SJSA1 (cell line): ENCODE results near the gene MRPL1. TPM values are rescaled to one million over a fixed set of nuclear protein-coding genes. Genes with fewer than 3 reads are reported as not detected.

Source experiments
- DNase-seq, 2 experiments: peaks; one replicate each; pipeline ENCODE4 v3.0.0-alpha.2; 2015 to 2020; ENCODE audit warnings: low spot score in 2 of 2, low read depth in 1 of 2
- H3K27ac ChIP-seq: fragments of 250-450 bp; sonication (Bioruptor Pico); 2 replicates; pipeline ENCODE4 v1.5.1; 2020; ENCODE audit warnings: mild to moderate bottlenecking, moderate library complexity
- H3K27me3 ChIP-seq: fragments of 250-450 bp; sonication (Bioruptor Pico); replicated peaks from 2 replicates; pipeline ENCODE4 v1.5.1; 2020; ENCODE audit warnings: mild to moderate bottlenecking, moderate library complexity
- H3K36me3 ChIP-seq: fragments of 250-450 bp; sonication (Bioruptor Pico); 2 replicates; pipeline ENCODE4 v1.5.1; 2020; ENCODE audit warnings: mild to moderate bottlenecking
- H3K4me1 ChIP-seq: fragments of 250-450 bp; sonication (Bioruptor Pico); replicated peaks from 2 replicates; pipeline ENCODE4 v1.6.1; 2021; ENCODE audit warnings: mild to moderate bottlenecking
- H3K4me3 ChIP-seq: fragments of 250-450 bp; sonication (Bioruptor Pico); 2 replicates; pipeline ENCODE4 v1.5.1; 2020; ENCODE audit warnings: mild to moderate bottlenecking
- H3K9me3 ChIP-seq: fragments of 250-450 bp; sonication (Bioruptor Pico); replicated peaks from 2 replicates; pipeline ENCODE4 v1.5.1; 2020; ENCODE audit warnings: mild to moderate bottlenecking
- total RNA-seq: library from RNA; depleted of rRNA; stranded (reverse); fragments of >200 nt; shearing (Covaris generic); gene quantifications from 2 replicates; pipeline ENCODE4 v1.2.3, GENCODE V29; 2014; rRNA removed

Gene MRPL1
- 42.4 and 48.4 TPM in 2 replicates for total RNA-seq

- Histone ChIP-seq H3K27ac (peak within 1 kb of the TSS; percentile 94), H3K9me3 (no peaks in the 10 kb centered on the region), H3K4me1 (peaks cover 6% of the 10 kb centered on the region), H3K27me3 (no peaks in the 10 kb centered on the region), H3K4me3 (peak within 1 kb of the TSS; percentile 51), H3K36me3 (peaks cover 11% of the 10 kb centered on the region)
- peak; percentile 92 to 94 for DNase-seq
Measured at GRCh38 chr4:77862478-77863216, at the start of gene MRPL1. Gene MRPL1, plus strand, starts transcription at chr4:77862830. Its CDS starts 19 bp downstream, at chr4:77862849.

DNA sequence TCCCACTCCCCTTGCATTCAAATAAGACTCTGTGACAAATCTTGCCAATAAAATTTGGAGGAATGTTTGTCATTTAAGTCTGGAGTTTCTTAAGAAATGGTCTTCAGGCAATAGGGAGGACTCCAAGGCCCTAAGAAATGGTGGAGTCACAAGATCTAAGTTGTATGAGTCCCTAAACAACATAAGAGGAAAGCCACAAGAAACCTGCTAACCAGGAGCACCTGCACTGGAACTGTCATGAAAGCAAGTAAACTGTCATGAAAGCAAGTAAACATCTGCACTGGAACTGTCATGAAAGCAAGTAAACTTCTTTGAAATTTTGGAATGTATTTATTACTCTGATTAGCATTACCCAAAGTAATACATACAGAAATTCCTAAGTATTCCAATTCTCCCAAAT, 47.0 kb upstream of the MRPL1 start:
- Histone ChIP-seq H3K27ac (no peak overlapping the region), H3K4me3 (no peak overlapping the region), H3K9me3 (no peaks in the 10 kb centered on the region), H3K36me3 (peaks cover 4% of the 10 kb centered on the region), H3K4me1 (peaks cover 7% of the 10 kb centered on the region), H3K27me3 (no peaks in the 10 kb centered on the region)
- DNase-seq, result no peak

GRCh38 chr4:77816546-77816945, 46.1 kb upstream of the MRPL1 start:
- Histone ChIP-seq H3K27me3 (no peaks in the 10 kb centered on the region), H3K4me1 (peaks cover 11% of the 10 kb centered on the region), H3K36me3 (peaks cover 4% of the 10 kb centered on the region), H3K4me3 (no peak overlapping the region), H3K9me3 (no peaks in the 10 kb centered on the region), H3K27ac (no peak overlapping the region)
- no peak for DNase-seq

DNA sequence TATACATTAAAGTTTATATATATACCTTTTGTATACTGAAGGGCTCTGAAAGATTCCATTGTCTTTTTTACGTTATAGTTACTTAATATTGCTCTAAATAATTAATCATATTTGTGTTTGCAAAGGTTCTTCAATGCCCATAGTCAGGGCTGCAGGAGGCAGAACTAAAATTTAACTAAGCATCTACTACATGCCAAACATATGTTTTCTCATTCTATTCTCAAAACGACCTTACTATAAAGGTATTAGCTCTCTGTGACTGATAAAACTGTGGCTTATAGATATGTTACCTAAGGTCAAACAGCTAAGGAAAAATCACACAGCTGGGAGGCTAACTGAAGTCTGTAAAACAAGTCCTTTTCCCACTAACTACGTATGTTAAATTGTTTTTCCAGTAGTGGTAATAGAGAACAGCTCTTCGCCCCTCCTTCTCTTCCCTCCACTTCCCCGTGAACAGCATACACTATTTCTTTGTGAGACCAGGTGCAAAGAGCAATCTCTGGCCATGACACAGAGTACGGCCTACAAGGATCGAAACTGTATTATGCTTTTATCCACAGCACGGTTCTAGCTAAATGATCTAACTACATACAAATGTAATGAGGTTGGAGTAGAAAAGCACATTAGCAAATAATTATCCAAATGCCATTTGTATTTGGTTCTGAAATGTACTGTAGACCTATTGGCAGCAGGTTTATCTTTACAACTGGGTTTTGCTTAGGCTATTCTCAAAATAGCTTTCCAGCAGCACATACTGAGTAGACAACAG, 45.1 kb upstream of the MRPL1 start:
- Histone ChIP-seq H3K27ac (no peak overlapping the region), H3K27me3 (no peaks in the 10 kb centered on the region)
- no peak for DNase-seq

GRCh38 chr4:77818073-77818601, 44.5 kb upstream of the MRPL1 start:
- DNase-seq, result peak; percentile 73 to 78
- peak overlapping the region; percentile 50 for H3K27ac ChIP-seq
- H3K27me3 ChIP-seq, result no peaks in the 10 kb centered on the region
- no peaks in the 10 kb centered on the region for H3K9me3 ChIP-seq
- H3K4me1 ChIP-seq, result peaks cover 11% of the 10 kb centered on the region
- H3K36me3 ChIP-seq, result peaks cover 4% of the 10 kb centered on the region
- peak overlapping the region; percentile 84 for H3K4me3 ChIP-seq

More for the DNA sequence above, 45.1 kb upstream of the MRPL1 start:
- Histone ChIP-seq H3K9me3 (no peaks in the 10 kb centered on the region), H3K4me3 (peak overlapping the region; percentile 84), H3K36me3 (peaks cover 4% of the 10 kb centered on the region), H3K4me1 (peaks cover 11% of the 10 kb centered on the region)

- H3K9me3 ChIP-seq, result no peaks in the 10 kb centered on the region
- no peaks in the 10 kb centered on the region for H3K27me3 ChIP-seq
- H3K4me1 ChIP-seq, result peaks cover 11% of the 10 kb centered on the region
- peaks cover 4% of the 10 kb centered on the region for H3K36me3 ChIP-seq
- H3K4me3 ChIP-seq, result peak within 1 kb of the TSS; percentile 84
- DNase-seq, result peak; percentile 56 to 71
- peak within 1 kb of the TSS; percentile 54 for H3K27ac ChIP-seq
Measured at GRCh38 chr4:77818602-77819403, 43.8 kb upstream of the MRPL1 start, which contains the start of gene CNOT6L. Gene CNOT6L, minus strand, starts transcription at chr4:77819368. Its CDS starts 60 bp downstream, at chr4:77819308.

GRCh38 chr4:77819404-77819842, 43.2 kb upstream of the MRPL1 start:
- Histone ChIP-seq H3K27ac (peak overlapping the region; percentile 54), H3K27me3 (no peaks in the 10 kb centered on the region), H3K4me3 (peak overlapping the region; percentile 84), H3K9me3 (no peaks in the 10 kb centered on the region), H3K4me1 (peaks cover 11% of the 10 kb centered on the region), H3K36me3 (peaks cover 4% of the 10 kb centered on the region)
- DNase-seq, result no peak

DNA sequence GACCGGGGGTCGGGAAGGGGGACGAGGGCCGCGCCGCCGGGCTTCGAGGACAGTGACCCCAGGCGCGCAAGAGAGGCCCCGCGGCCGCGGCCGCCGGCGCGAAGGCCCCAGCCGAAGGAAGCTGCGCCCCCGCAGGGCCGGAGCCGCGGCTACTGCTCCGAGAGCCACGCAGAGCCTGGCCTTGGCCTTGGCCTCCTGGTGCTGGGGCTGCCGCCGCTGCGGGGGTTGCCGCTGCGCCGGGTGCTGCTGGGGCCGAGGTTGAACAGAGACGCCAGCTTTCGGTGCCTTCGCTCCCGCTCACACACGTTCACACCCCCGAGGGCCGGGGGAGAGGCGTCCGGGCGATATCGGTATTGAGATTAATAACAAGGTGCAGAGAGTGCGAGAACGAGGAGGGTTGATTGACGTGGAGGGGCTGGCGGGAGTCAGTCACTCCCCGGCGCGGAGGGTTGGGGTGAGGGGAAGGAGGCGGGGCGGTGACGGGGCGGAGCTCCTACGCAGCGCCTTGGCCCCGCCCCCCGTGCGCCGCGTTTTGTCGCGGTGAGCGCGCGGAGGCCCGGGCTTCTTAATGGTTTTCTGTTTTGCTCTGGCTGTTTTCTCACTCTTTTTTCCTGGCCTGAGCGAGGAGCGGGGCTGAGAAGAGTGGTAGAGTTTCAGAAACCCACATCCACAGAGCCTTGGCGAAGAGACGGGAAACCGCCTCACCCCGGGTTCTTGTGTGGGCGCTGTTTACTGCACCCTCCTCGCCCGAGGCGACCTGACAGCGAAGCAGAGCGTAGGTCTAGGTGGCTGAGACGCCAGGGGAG, 42.6 kb upstream of the MRPL1 start:
- Histone ChIP-seq H3K4me3 (peak overlapping the region; percentile 84), H3K27ac (peak overlapping the region; percentile 54), H3K4me1 (peaks cover 11% of the 10 kb centered on the region), H3K27me3 (no peaks in the 10 kb centered on the region), H3K36me3 (peaks cover 4% of the 10 kb centered on the region), H3K9me3 (no peaks in the 10 kb centered on the region)
- peak; percentile 82 to 91 for DNase-seq

GRCh38 chr4:77820649-77821561, 41.7 kb upstream of the MRPL1 start:
- no peaks in the 10 kb centered on the region for H3K27me3 ChIP-seq
- peaks cover 4% of the 10 kb centered on the region for H3K36me3 ChIP-seq
- no peaks in the 10 kb centered on the region for H3K9me3 ChIP-seq
- peak overlapping the region; percentile 34; the same call in 1 of the 2 replicates for H3K27ac ChIP-seq
- peak overlapping the region; percentile 84 for H3K4me3 ChIP-seq
- DNase-seq, result no peak
- peaks cover 11% of the 10 kb centered on the region for H3K4me1 ChIP-seq

DNA sequence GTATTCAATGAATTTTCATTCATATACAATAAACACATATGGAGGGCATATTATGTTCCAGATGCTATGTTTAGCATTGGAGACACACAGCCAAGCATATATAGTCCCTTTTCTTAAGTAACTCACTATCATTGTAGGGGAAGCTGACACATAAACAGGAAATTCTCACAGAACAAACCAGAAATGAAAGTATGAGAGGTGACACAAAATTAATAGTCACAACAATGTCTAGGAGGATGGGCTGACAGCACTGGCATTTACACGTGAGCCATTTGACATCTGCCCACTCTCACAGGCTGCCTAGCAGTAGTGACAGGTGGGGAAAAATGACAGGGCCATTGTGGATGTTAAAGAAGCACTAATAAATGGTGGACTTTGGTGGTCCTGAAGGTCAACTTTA, 40.9 kb upstream of the MRPL1 start:
- DNase-seq, result no peak
- Histone ChIP-seq H3K36me3 (peaks cover 4% of the 10 kb centered on the region), H3K4me1 (peaks cover 11% of the 10 kb centered on the region), H3K9me3 (no peaks in the 10 kb centered on the region), H3K27me3 (no peaks in the 10 kb centered on the region), H3K27ac (no peak overlapping the region), H3K4me3 (no peak overlapping the region)

DNA sequence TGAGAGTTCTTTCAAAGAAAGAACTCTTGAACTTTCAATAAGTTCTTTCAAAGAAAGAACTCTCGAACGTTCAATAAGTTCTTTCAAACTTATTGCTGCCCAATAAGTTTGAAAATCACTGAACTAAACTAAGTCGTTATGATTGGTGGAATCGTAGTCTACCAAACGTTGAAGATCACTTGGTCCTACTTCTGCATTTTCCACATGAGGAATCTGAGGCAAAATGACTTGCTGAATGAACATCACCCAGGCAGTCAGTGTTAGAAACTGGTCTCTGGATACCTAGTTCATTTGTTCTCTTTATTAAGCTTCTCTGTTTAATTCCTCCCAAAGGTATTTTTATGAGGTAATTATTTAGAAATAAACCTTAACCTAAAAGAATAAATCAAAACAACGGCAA, 36.4 kb upstream of the MRPL1 start:
- no peaks in the 10 kb centered on the region for H3K9me3 ChIP-seq
- no peak overlapping the region for H3K27ac ChIP-seq
- no peak for DNase-seq
- H3K4me1 ChIP-seq, result no peaks in the 10 kb centered on the region; the same call in 1 of the 2 replicates
- no peak overlapping the region for H3K4me3 ChIP-seq
- no peaks in the 10 kb centered on the region for H3K36me3 ChIP-seq
- H3K27me3 ChIP-seq, result peaks cover 12% of the 10 kb centered on the region; the same call in 1 of the 2 replicates

GRCh38 chr4:77827343-77827742, 35.3 kb upstream of the MRPL1 start:
- Histone ChIP-seq H3K36me3 (no peaks in the 10 kb centered on the region), H3K27ac (no peak overlapping the region), H3K27me3 (peaks cover 12% of the 10 kb centered on the region; the same call in 1 of the 2 replicates), H3K9me3 (no peaks in the 10 kb centered on the region), H3K4me3 (no peak overlapping the region), H3K4me1 (no peaks in the 10 kb centered on the region)
- DNase-seq, result no peak
